ENCODE results near the gene SIRPB2.

SIRPB2 gene

DNA sequence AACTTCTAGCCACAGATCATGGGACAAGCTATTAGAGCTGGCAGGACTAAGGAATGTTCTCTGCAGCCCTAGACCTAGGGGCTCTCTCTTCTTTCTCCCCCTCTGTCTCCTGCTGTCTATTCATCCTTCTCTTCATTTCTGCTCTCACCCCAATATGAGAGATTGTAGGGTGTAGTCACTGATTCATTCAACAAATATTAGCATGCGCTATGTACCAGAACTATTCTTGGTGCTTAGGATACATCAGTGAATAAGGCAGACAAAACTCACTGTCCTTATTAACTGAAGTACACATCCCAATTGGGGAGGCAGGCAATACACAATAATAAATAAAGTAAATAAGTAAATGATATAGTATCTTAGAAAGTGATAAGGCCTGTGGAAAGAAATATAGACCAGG, 14.7 kb upstream of the SIRPB2 start:
- Histone ChIP-seq H3K4me3 (ENCODE audit: severe bottlenecking) (no peak overlapping the region), H3K27me3 (ENCODE audit: insufficient read depth, poor library complexity, severe bottlenecking) (no peaks in the 10 kb centered on the region), H3K9me3 (ENCODE audit: severe bottlenecking) (peaks cover 9% of the 10 kb centered on the region), H3K36me3 (ENCODE audit: low read depth) (no peaks in the 10 kb centered on the region), H3K4me1 (ENCODE audit: insufficient read depth, poor library complexity, severe bottlenecking) (peaks cover 14% of the 10 kb centered on the region), H3K27ac (ENCODE audit: poor library complexity, severe bottlenecking) (peak overlapping the region; percentile 4)
- peak; percentile 56 for ATAC-seq (ENCODE audit: low read depth)
- no peak for TF ChIP-seq CTCF (IDR thresholded peaks at IDR 0.05; ENCODE audit: poor library complexity, severe bottlenecking)
- DNase-seq (ENCODE audit: low spot score) = no peak

GRCh38 chr20:1505361-1505760, 14.1 kb upstream of the SIRPB2 start:
- Histone ChIP-seq H3K4me3 (ENCODE audit: severe bottlenecking) (no peak overlapping the region), H3K9me3 (ENCODE audit: severe bottlenecking) (peaks cover 9% of the 10 kb centered on the region), H3K36me3 (ENCODE audit: low read depth) (no peaks in the 10 kb centered on the region), H3K27me3 (ENCODE audit: insufficient read depth, poor library complexity, severe bottlenecking) (no peaks in the 10 kb centered on the region), H3K27ac (ENCODE audit: poor library complexity, severe bottlenecking) (peak overlapping the region; percentile 4), H3K4me1 (ENCODE audit: insufficient read depth, poor library complexity, severe bottlenecking) (peaks cover 19% of the 10 kb centered on the region)
- no peak for TF ChIP-seq CTCF (IDR thresholded peaks at IDR 0.05; ENCODE audit: poor library complexity, severe bottlenecking)
- DNase-seq (ENCODE audit: low spot score) (peak; percentile 74), ATAC-seq (ENCODE audit: low read depth) (peak; percentile 57)

- no peak overlapping the region for H3K27ac ChIP-seq (ENCODE audit: poor library complexity, severe bottlenecking)
- TF ChIP-seq CTCF (IDR thresholded peaks at IDR 0.05; ENCODE audit: poor library complexity, severe bottlenecking) = peak; percentile 99
- peaks cover 33% of the 10 kb centered on the region for H3K4me1 ChIP-seq (ENCODE audit: insufficient read depth, poor library complexity, severe bottlenecking)
- H3K9me3 ChIP-seq (ENCODE audit: severe bottlenecking) = peaks cover 9% of the 10 kb centered on the region
- DNase-seq (ENCODE audit: low spot score) (no peak), ATAC-seq (ENCODE audit: low read depth) (peak; percentile 80)
- no peak overlapping the region for H3K4me3 ChIP-seq (ENCODE audit: severe bottlenecking)
- no peaks in the 10 kb centered on the region for H3K36me3 ChIP-seq (ENCODE audit: low read depth)
- H3K27me3 ChIP-seq (ENCODE audit: insufficient read depth, poor library complexity, severe bottlenecking) = no peaks in the 10 kb centered on the region
Measured at GRCh38 chr20:1503564-1504227, 12.5 kb upstream of the SIRPB2 start.

GRCh38 chr20:1500496-1500895, 9.3 kb upstream of the SIRPB2 start:
- DNase-seq (ENCODE audit: low spot score) (no peak), ATAC-seq (ENCODE audit: low read depth) (peak; percentile 42)
- Histone ChIP-seq H3K9me3 (ENCODE audit: severe bottlenecking) (peaks cover 12% of the 10 kb centered on the region), H3K27me3 (ENCODE audit: insufficient read depth, poor library complexity, severe bottlenecking) (no peaks in the 10 kb centered on the region), H3K4me1 (ENCODE audit: insufficient read depth, poor library complexity, severe bottlenecking) (peaks cover 24% of the 10 kb centered on the region), H3K4me3 (ENCODE audit: severe bottlenecking) (no peak overlapping the region), H3K27ac (ENCODE audit: poor library complexity, severe bottlenecking) (peak overlapping the region; percentile 93), H3K36me3 (ENCODE audit: low read depth) (no peaks in the 10 kb centered on the region)
- TF ChIP-seq CTCF (IDR thresholded peaks at IDR 0.05; ENCODE audit: poor library complexity, severe bottlenecking) = no peak

Data from RWPE2 (cell line).